Nephron progenitor cell (in vitro differentiated cells): Measurements from ENCODE around the gene C14orf119.

ENCODE experiments used
- DNase-seq: peaks from one replicate; pipeline ENCODE4 v3.0.0; 2021
- H3K27ac Mint-ChIP-seq: 2 replicates; pipeline ENCODE4 v1.8.0; 2021; ENCODE audit warnings: mild to moderate bottlenecking, moderate library complexity, mixed read lengths
- H3K27me3 Mint-ChIP-seq: 2 replicates; pipeline ENCODE4 v1.8.0; 2021; ENCODE audit warnings: mild to moderate bottlenecking, low read depth, mixed read lengths; ENCODE audit not compliant: poor library complexity
- H3K36me3 Mint-ChIP-seq: 2 replicates; pipeline ENCODE4 v1.8.0; 2021; ENCODE audit warnings: low read depth, mixed read lengths
- H3K4me1 Mint-ChIP-seq: 2 replicates; pipeline ENCODE4 v1.8.0; 2021; ENCODE audit warnings: mixed read lengths
- H3K4me3 Mint-ChIP-seq: 2 replicates; pipeline ENCODE4 v1.8.0; 2021; ENCODE audit warnings: mild to moderate bottlenecking, moderate library complexity, mixed read lengths
- H3K9me3 Mint-ChIP-seq: 2 replicates; pipeline ENCODE4 v1.8.0; 2021; ENCODE audit warnings: mild to moderate bottlenecking, moderate library complexity, mixed read lengths
- CTCF ChIP-seq: fragments of 200-600 bp; sonication (generic); IDR thresholded peaks from 2 replicates; pipeline ENCODE4 v1.5.0; 2021; ENCODE audit warnings: antibody characterized with exemption

Gene C14orf119

GRCh38 chr14:23095196-23096108 is at the start of gene C14orf119:
TSS of gene C14orf119 (plus strand) at chr14:23095505. CDS start at chr14:23097659, 2,154 bp downstream.
- peaks cover 6% of the 10 kb centered on the region for H3K4me1 Mint-ChIP-seq
- no peaks in the 10 kb centered on the region for H3K9me3 Mint-ChIP-seq
- peaks cover 39% of the 10 kb centered on the region for H3K36me3 Mint-ChIP-seq
- no peak for TF ChIP-seq CTCF
- H3K27me3 Mint-ChIP-seq, result no peaks in the 10 kb centered on the region
- peak; percentile 100 for DNase-seq
- no peak within 1 kb of the TSS for H3K27ac Mint-ChIP-seq
- no peak within 1 kb of the TSS for H3K4me3 Mint-ChIP-seq

- no peak for DNase-seq
- Mint-ChIP-seq H3K36me3 (peaks cover 31% of the 10 kb centered on the region), H3K9me3 (peaks cover 3% of the 10 kb centered on the region), H3K4me1 (peaks cover 58% of the 10 kb centered on the region), H3K27me3 (peaks cover 3% of the 10 kb centered on the region), H3K27ac (peak overlapping the region; percentile 85), H3K4me3 (no peak overlapping the region)
- no peak for TF ChIP-seq CTCF
Observed at GRCh38 chr14:23047034-23047634, 48.2 kb upstream of the C14orf119 start.

- H3K9me3 Mint-ChIP-seq, result peaks cover 3% of the 10 kb centered on the region
- peaks cover 61% of the 10 kb centered on the region for H3K4me1 Mint-ChIP-seq
- H3K36me3 Mint-ChIP-seq, result peaks cover 39% of the 10 kb centered on the region
- no peak for TF ChIP-seq CTCF
- H3K27ac Mint-ChIP-seq, result peak overlapping the region; percentile 85
- DNase-seq, result no peak
- no peak overlapping the region for H3K4me3 Mint-ChIP-seq
- H3K27me3 Mint-ChIP-seq, result peaks cover 3% of the 10 kb centered on the region
Observed at GRCh38 chr14:23047751-23048693, 47.3 kb upstream of the C14orf119 start.

GRCh38 chr14:23049011-23049410 is 46.3 kb upstream of the C14orf119 start:
- H3K4me3 Mint-ChIP-seq, result no peak overlapping the region
- no peak for DNase-seq
- H3K36me3 Mint-ChIP-seq, result peaks cover 47% of the 10 kb centered on the region
- H3K9me3 Mint-ChIP-seq, result peaks cover 3% of the 10 kb centered on the region
- peaks cover 3% of the 10 kb centered on the region for H3K27me3 Mint-ChIP-seq
- H3K27ac Mint-ChIP-seq, result no peak overlapping the region
- no peak for TF ChIP-seq CTCF
- peaks cover 61% of the 10 kb centered on the region for H3K4me1 Mint-ChIP-seq

- Mint-ChIP-seq H3K27ac (no peak overlapping the region), H3K36me3 (peaks cover 55% of the 10 kb centered on the region), H3K9me3 (peaks cover 3% of the 10 kb centered on the region), H3K4me3 (no peak overlapping the region), H3K27me3 (peaks cover 3% of the 10 kb centered on the region), H3K4me1 (peaks cover 64% of the 10 kb centered on the region)
- DNase-seq, result no peak
- TF ChIP-seq CTCF, result no peak
Observed at GRCh38 chr14:23051141-23052057, 43.9 kb upstream of the C14orf119 start.
